OCI-LY3 (cell line): ENCODE data around the gene CEP131.

Experiments
- H2AFZ ChIP-seq: fragments of 200-600, 300-600 bp; shearing (Covaris generic); 2 replicates; pipeline ENCODE4 v1.6.0; 2014; ENCODE audit warnings: antibody characterized with exemption, low read depth, low read length
- H3K27ac ChIP-seq: fragments of 200-600, 300-600 bp; sonication (generic); 2 replicates; pipeline ENCODE4 v1.5.1; 2014; ENCODE audit warnings: mild to moderate bottlenecking, low read length, moderate library complexity, mixed read lengths
- H3K27me3 ChIP-seq: fragments of 200-600, 300-600 bp; sonication (generic); 2 replicates; pipeline ENCODE4 v1.6.1; 2014; ENCODE audit warnings: low read depth, low read length, mixed read lengths
- H3K36me3 ChIP-seq: fragments of 200-600, 300-600 bp; sonication (generic); replicated peaks from 2 replicates; pipeline ENCODE3; 2014; ENCODE audit warnings: low read depth, low read length, mixed read lengths
- H3K4me1 ChIP-seq: fragments of 300-600, 200-600 bp; sonication (generic); 2 replicates; pipeline ENCODE4 v1.6.1; 2014; ENCODE audit warnings: low read length, mixed read lengths
- H3K4me2 ChIP-seq: fragments of 200-600, 300-600 bp; sonication (generic); 2 replicates; pipeline ENCODE4 v1.6.1; 2014; ENCODE audit warnings: low read length, mixed read lengths
- H3K4me3 ChIP-seq: fragments of 300-600, 200-600 bp; sonication (generic); 2 replicates; pipeline ENCODE4 v1.5.1; 2014; ENCODE audit warnings: antibody characterized with exemption, mild to moderate bottlenecking, low read length, moderate library complexity
- H3K79me2 ChIP-seq: fragments of 300-600, 200-600 bp; shearing (Covaris generic); 2 replicates; pipeline ENCODE4 v1.6.1; 2014; ENCODE audit warnings: mild to moderate bottlenecking, low read length, mixed read lengths
- H3K9ac ChIP-seq: fragments of 300-600, 200-600 bp; shearing (Covaris generic); 2 replicates; pipeline ENCODE4 v1.6.0; 2014; ENCODE audit warnings: mild to moderate bottlenecking, low read length, moderate library complexity
- H3K9me3 ChIP-seq: fragments of 200-600, 300-600 bp; shearing (Covaris generic); 2 replicates; pipeline ENCODE4 v1.6.1; 2014; ENCODE audit warnings: low read length, mixed read lengths; ENCODE audit not compliant: insufficient read depth
- H4K20me1 ChIP-seq: fragments of 200-600, 300-600 bp; sonication (generic); 2 replicates; pipeline ENCODE4 v1.6.1; 2016; ENCODE audit warnings: low read length, mixed read lengths; ENCODE audit not compliant: insufficient read depth
- EZH2phosphoT487 ChIP-seq: fragments of 200-600 bp; shearing (Covaris generic); IDR thresholded peaks from 2 replicates; pipeline ENCODE4 v1.6.1; 2018; ENCODE audit warnings: antibody characterized with exemption, mixed run types, low read depth
- TF ChIP-seq, protein P1 (sequence below): fragments of 200-600, 300-600 bp; sonication (generic); IDR thresholded peaks from 2 replicates; pipeline ENCODE4 v1.5.1; 2014; ENCODE audit warnings: antibody characterized with exemption, low read length, low read depth

The CEP131 gene

DNA sequence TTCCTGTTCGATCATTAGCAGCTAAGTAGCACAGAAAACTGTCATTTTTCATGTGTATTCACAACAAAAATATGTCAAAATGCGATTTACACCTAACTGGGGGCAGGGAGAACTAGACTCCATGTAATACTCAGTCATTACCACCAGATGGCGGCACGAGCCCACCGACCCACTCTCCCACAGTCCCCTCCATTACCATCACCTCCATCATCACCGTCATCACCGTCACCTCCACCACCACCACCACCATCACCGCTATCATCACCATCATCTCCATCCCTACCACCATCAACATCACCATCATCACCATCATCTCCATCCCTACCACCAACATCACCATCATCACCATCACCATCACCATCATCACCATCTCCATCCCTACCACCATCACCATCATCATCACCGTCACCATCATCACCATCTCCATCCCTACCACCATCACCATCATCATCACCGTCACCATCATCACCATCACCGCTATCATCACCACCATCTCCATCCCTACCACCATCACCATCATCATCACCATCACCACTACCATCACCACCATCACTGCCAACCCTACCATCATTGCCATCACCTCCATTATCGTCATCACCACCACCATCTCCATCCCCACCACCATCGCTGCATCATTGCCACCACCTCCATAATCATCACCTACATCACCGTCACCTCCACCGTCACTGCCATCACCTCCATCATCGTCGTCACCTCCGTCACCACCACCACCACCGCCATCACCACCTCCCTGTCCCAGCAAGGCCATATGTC, 30.8 kb upstream of the CEP131 start:
- no peaks in the 10 kb centered on the region for H3K9me3 ChIP-seq
- H3K36me3 ChIP-seq = peaks cover 27% of the 10 kb centered on the region
- TF ChIP-seq, protein P1, sequence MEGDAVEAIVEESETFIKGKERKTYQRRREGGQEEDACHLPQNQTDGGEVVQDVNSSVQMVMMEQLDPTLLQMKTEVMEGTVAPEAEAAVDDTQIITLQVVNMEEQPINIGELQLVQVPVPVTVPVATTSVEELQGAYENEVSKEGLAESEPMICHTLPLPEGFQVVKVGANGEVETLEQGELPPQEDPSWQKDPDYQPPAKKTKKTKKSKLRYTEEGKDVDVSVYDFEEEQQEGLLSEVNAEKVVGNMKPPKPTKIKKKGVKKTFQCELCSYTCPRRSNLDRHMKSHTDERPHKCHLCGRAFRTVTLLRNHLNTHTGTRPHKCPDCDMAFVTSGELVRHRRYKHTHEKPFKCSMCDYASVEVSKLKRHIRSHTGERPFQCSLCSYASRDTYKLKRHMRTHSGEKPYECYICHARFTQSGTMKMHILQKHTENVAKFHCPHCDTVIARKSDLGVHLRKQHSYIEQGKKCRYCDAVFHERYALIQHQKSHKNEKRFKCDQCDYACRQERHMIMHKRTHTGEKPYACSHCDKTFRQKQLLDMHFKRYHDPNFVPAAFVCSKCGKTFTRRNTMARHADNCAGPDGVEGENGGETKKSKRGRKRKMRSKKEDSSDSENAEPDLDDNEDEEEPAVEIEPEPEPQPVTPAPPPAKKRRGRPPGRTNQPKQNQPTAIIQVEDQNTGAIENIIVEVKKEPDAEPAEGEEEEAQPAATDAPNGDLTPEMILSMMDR = peak; percentile 69
- TF ChIP-seq EZH2phosphoT487 = no peak
- H3K27me3 ChIP-seq = no peaks in the 10 kb centered on the region
- peaks cover 12% of the 10 kb centered on the region for H3K4me1 ChIP-seq
- peaks cover 27% of the 10 kb centered on the region for H4K20me1 ChIP-seq
- no peak overlapping the region for H3K27ac ChIP-seq
- H2AFZ ChIP-seq = no peak overlapping the region
- no peaks in the 10 kb centered on the region for H3K79me2 ChIP-seq
- no peak overlapping the region for H3K9ac ChIP-seq
- no peak overlapping the region for H3K4me2 ChIP-seq
- H3K4me3 ChIP-seq = no peak overlapping the region

DNA sequence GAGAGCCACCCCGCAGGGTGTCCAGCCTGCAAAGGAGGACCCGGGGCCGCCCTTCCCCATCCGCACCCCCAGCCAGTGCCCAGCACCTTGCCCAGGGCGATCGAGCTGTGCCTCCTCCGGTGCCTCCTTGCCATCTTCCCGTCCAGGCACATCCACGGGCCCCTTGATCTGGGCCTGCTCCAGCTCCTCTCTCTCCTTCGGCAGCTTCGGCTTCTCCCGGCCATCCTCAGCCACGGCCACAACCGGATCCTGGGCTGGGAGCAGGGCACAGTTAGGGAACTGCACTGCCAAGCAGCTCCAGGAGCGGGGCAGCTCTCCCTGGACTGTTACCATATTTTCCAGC, 30.2 kb upstream of the CEP131 start:
- Histone ChIP-seq H3K4me1 (peaks cover 12% of the 10 kb centered on the region), H3K27ac (no peak overlapping the region), H3K79me2 (no peaks in the 10 kb centered on the region), H3K27me3 (no peaks in the 10 kb centered on the region), H3K4me2 (no peak overlapping the region), H3K9ac (no peak overlapping the region), H3K9me3 (no peaks in the 10 kb centered on the region), H3K36me3 (peaks cover 23% of the 10 kb centered on the region), H4K20me1 (peaks cover 27% of the 10 kb centered on the region), H2AFZ (no peak overlapping the region), H3K4me3 (no peak overlapping the region)
- TF ChIP-seq, protein P1 = no peak

DNA sequence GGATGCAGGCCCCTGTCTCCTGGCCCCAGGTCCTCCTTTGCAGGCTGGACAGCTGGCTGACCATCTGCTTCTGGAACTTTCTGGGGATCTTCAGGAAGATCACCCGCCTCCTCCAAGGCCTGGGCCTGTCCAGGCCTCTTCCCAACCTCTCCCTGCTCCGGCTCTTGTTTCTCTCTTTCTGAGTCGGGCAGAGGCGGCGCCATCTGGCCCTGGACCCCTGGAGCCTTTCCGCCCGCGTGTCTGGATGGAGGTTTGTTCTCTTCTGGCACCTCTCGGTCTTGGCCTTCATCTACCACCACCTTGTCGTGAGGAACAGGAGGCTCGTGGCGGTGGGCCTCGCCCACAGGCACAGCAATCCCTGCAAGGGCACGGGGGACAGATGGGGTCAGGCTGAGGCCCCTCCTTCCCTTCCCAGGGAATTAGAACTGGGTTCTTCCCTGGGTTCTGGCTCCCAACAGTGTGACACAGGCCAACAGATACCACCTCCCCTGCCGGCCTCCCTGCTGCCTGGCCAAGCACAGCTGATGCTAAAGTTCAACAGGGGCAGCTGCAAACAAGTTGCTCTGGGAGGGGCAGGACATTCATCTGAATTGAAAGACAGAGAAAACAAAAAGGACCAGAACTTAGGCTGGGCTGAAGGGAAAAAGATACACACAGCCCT, 29.7 kb upstream of the CEP131 start:
- Histone ChIP-seq H3K36me3 (peaks cover 23% of the 10 kb centered on the region), H3K4me2 (0 out of 2 replicates have a peak overlapping the region, but pooled peaks have one; percentile 4), H3K27me3 (no peaks in the 10 kb centered on the region), H3K9ac (no peak overlapping the region), H3K27ac (no peak overlapping the region; the same call in 1 of the 2 replicates), H3K79me2 (no peaks in the 10 kb centered on the region), H3K4me1 (peaks cover 12% of the 10 kb centered on the region), H2AFZ (no peak overlapping the region), H4K20me1 (peaks cover 27% of the 10 kb centered on the region), H3K4me3 (no peak overlapping the region), H3K9me3 (no peaks in the 10 kb centered on the region)
- no peak for TF ChIP-seq EZH2phosphoT487
- TF ChIP-seq, protein P1 = no peak

DNA sequence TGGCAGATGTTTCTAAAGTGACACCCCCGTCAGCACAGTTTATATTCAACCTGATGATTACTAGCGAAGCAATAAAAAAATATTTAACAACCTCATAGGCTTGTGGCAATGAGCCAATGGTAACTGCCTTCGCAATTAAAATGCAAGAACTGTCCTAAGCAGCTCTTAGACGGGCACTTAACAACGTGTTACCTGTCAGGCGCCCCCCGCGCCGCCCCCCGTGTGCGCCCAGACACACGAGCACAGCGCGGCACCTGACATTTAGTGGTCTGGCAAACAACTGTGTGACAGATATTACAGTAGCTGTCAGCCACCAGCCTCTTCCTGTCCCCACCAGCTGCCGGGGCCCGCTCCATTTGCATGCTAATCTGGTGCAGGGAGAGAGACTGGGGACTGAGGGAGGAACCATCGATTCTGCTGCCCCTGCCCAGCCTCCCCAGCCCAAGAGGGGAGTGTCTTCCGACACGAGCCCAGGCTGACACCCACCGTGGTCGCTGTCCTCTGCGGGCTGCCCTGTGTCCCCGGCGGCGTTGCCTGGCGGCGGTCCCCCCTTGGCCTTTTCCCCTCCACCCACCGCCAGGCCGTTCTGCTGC, 29.0 kb upstream of the CEP131 start:
- Histone ChIP-seq H3K9ac (no peak overlapping the region), H3K9me3 (no peaks in the 10 kb centered on the region), H4K20me1 (peaks cover 27% of the 10 kb centered on the region), H2AFZ (no peak overlapping the region), H3K4me3 (no peak overlapping the region; the same call in 1 of the 2 replicates), H3K27me3 (no peaks in the 10 kb centered on the region), H3K4me2 (peak overlapping the region; percentile 36), H3K36me3 (peaks cover 23% of the 10 kb centered on the region), H3K79me2 (no peaks in the 10 kb centered on the region), H3K27ac (peak overlapping the region; percentile 14; the same call in 1 of the 2 replicates), H3K4me1 (peaks cover 12% of the 10 kb centered on the region)
- TF ChIP-seq EZH2phosphoT487 = no peak
- TF ChIP-seq, protein P1 = no peak
